SH-SY5Y (cell line): ENCODE results near the gene JAKMIP1.

Experiments
- GATA2 ChIP-seq: IDR thresholded peaks from 2 replicates; pipeline ENCODE4 v1.6.1; 2011; ENCODE audit warnings: mild to moderate bottlenecking, low read depth, low read length
- GATA3 ChIP-seq: IDR thresholded peaks from 2 replicates; pipeline ENCODE4 v1.6.1; 2011; ENCODE audit warnings: low read depth, mild to moderate bottlenecking, low read length, moderate library complexity

JAKMIP1 gene

GRCh38 chr4:5980436-5981155 lies 219.8 kb downstream of the JAKMIP1 start:
- no peak for TF ChIP-seq GATA2
- no peak for TF ChIP-seq GATA3

GRCh38 chr4:5979981-5980380 lies 220.4 kb downstream of the JAKMIP1 start:
- TF ChIP-seq GATA3 (no peak), GATA2 (no peak)

GRCh38 chr4:5976921-5977320 lies 223.4 kb downstream of the JAKMIP1 start:
- TF ChIP-seq GATA3 (no peak), GATA2 (no peak)

- no peak for TF ChIP-seq GATA3
These were observed 223.9 kb downstream of the JAKMIP1 start for GRCh38 chr4:5976431-5976830.
